ENCODE data around the gene GTF2F1.
"Not testable (repeated sequence)": the region's sequence is repeated elsewhere in the genome, so short reads cannot be mapped to it uniquely, and the experiment has no call there.

Gene GTF2F1

DNA sequence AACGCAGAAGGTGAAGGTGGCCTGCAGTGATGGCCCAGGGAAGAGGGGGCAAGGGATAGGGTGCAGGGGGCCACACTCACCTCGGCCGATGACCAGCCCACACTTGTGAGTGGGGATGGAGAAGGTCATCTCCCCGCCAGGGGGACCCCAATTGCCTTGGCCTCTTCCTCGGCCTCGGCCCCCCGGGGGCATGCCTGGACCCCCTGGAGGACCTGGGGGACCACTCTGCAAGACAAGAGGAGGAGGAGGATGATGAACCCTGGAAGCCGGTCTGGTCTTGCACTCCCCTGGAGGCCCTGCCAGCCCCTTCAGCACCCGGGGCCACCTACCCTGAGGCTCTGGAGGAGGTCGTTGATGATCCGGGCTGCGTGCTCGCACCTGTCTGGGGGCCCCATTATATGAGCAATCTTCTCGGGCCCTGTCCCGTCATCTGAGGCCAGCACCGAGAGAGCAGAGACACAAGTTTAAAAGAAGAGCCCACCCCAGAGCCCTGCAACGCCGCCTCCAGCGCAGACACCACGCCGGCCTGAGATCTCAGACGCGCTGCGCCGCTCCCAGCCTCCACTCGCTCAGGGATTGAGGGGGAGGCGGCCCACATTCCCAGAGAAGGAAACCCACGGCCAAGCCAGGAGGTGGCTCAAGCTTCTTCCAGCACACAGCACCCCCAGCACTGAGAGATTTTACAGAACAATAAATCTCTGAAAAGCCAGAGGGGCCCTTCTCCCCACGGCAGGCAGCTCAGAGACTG is 23.9 kb upstream of the GTF2F1 start:
- FAIRE-seq = no peak

GRCh38 chr19:6415591-6416190 is 22.7 kb upstream of the GTF2F1 start:
- no peak for FAIRE-seq

- no peak for FAIRE-seq
Measured at GRCh38 chr19:6414793-6415590, 22.0 kb upstream of the GTF2F1 start.

- FAIRE-seq = no peak
Measured at GRCh38 chr19:6413721-6414643, 21.0 kb upstream of the GTF2F1 start.

DNA sequence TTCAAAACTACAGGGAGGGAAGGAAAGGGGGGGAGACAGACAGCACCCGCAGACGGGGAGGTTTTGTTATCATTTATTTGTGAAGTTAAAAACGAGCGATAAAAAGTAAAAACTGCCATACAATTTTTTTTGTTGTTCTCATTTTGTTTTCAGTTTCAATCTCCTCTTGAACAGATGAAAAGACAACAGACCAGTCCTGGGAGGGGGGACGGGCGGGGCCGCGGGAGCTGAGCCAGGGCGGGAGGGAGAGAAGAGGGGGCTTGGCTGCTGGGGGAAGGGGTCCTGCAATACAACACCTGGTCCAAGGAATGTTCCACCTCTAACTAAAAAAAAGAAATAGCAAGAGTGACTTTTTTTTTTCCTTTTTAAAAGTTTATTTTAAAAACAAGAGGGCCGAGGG is 20.3 kb upstream of the GTF2F1 start:
- FAIRE-seq = no peak

DNA sequence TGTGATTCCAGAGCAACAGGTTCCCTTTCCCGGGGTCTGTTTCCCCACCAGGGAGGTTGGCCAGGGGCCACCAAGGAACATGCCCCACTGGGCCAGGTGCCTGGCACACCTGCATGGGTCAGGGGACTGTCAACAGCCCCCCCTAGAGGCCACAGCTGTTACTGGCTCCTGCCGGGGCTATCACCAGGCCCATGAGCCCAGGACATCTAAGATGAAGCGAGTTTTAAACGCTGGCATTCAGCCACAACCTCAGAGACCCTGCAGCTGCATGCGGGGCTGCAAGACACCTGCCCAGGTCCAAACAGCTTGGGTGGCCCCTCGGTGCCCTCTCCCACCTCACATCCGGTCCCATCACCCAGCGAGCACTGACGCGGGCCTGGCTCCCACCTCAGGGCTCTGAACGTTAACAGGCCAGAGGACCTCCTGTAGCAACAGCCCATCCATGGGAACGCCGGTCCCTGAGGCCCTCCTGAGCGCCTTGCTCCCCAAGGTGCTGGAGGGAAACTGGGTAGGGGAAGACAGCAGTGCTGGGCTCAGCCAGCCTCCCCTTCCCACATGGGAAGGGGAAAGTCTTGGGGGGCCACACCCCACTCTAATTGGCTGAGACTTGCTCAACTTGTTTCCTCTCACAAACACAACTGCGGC is 19.6 kb upstream of the GTF2F1 start:
- no peak for FAIRE-seq

GRCh38 chr19:6412061-6412446 is 19.1 kb upstream of the GTF2F1 start:
- no peak for FAIRE-seq

DNA sequence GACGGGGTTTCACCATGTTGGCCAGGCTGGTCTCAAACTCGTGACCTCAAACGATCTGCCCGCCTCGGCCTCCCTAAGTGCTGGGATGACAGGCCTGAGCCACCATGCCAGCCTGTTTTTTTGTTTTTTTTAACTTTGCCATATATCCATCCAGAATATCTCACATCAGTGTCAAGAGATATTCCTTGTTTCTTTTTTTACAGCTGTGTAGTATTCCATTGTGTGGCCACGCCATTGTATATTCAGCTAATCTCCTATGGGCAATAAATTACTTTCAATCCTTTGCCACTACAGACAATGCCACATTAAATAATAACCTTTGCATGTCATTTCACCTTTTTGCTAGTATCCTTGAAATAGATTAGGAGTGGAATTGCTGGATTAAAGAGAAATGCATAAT is 16.4 kb upstream of the GTF2F1 start:
- no peak for FAIRE-seq

- no peak for FAIRE-seq
Measured at GRCh38 chr19:6406401-6406800, 13.4 kb upstream of the GTF2F1 start.

DNA sequence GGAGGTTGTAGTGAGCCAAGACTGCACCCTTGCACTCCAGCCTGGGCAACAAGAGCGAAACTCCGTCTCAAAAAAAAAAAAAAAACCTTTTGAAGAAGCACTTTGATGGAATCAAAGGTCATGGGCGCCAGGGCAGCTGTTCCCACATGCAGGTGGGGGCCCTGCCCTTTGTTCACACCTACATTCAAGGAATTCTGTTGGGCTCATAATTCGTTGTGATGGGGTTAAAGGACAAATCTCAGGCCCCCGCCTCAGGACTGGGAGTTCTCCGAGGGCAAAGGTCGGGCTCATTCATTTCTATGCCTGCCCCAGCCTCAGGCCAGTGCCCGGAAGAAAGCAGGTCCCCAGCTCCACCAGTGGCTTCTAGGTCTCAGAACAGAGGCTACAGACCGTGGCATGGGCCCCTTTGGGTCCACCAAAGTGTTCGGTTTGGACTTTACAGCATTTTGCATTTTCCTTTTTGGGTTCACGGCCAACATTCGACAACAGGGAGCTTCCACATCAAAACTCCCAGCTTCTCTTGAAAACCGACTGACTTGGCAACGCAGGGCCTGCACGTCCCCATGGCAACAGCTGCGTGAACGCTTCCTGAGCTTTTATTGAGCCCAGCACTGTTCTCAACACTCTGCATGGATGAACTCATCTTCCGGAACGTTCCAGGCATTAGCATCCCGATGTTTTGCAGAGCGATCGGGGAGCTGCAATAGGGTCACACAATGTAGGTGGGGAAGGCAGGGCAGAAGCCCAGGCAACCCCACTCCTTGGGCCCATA is 10.1 kb upstream of the GTF2F1 start:
- FAIRE-seq = no peak

DNA sequence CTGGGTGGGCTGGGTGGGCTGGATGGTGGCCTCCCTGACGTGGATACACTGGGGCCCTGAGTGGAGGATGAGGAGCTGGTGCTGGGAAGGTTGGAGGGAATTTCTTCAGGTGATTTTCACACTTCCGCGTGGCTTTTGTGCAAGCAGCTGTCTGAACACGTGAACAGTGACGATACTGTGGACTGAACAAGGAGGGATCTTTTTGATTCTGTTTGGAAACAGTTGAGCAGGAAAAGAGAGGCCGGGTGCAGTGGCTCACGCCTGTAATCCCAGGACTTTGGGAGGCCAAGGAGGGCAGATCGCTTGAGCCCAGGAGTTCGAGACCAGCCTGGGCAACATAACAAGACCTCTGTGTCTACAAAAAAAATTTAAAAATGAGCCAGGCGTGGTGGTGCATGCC is 9.1 kb upstream of the GTF2F1 start:
- no peak for FAIRE-seq

GRCh38 chr19:6400062-6400944 is 7.3 kb upstream of the GTF2F1 start:
- not testable (repeated sequence) for FAIRE-seq

GRCh38 chr19:6396305-6396704 is 3.3 kb upstream of the GTF2F1 start:
- no peak for FAIRE-seq

DNA sequence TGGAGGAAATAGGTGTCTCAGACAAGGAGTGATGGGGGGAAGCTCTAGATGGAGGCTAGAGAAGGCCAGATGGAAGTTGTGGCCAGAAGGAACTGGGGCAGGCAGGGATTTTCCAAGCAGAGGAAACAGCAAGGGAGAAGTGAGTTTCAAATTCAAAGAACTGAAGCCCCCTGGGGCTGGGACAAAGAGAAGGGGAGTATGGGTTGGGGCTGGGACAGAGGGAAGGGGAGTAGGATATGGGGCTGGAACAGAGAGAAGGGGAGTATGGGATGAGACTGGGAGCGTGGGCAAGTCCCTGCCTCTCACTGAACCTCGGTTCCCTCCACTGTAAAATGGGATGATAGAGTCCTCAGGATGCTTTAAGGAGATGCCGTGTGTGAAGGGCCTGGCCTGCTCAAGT is 1.9 kb upstream of the GTF2F1 start:
- FAIRE-seq = no peak

DNA sequence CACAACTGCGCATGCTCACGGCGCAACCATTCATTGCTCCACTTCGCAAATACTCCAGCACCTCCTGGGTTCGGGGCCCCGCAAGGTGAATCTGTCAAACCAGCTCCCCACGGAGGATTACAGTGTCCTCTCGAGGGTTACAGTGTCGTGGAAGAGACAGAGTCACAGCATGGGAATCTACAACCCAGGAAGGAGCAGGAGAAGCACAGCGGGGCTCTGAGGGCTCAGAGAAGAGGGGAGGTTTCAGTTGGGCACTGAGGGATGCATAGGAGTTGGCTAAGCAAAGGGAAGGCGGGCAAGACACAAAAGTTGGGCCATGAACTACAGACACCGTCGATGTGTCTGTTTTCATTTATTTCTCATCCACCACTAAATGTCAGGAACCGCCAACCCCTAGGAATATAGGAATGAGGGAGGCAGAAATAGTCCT is 1.0 kb upstream of the GTF2F1 start:
- no peak for FAIRE-seq

DNA sequence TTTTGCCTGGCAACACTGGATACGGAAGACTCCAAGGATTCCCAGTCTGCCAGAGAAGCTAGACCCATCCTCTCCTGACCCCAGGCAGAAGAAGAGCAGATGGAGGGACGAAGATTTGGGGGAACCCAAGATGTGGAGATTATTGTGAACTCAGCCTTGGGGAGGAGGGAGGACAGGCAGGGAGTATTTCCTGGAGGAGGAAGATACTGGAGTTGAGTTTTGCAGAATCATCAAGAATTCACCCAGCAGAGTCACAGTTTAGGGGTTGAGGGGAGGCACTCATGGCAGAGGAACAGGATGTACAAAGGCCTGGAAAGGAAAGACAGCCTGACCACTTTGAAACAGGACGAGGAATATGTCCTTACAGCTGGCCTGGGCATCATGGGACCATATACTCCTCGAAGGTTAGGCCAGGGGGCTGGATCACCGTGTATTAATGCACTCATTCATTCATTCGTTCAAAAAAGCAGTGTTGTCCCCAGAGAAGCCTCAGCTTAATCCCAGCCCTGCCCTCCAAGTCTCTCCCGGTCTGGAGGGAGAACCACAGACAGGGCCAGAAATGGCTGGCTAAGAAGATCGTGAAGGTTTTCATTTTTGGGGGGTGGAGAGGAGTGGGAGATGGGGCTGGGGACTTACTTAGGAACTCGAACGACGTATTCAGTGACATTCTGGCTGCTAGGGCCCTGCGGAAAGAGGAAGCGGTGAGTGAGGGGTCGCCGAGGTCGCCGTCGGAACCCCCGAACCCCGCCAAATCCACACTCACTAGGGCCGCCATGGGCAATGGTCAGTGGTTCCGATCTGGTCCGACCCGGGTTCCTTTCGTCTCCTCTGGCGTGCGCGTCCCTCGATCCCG is 517 bp downstream of the GTF2F1 start:
- FAIRE-seq = no peak

- FAIRE-seq = no peak
Measured at GRCh38 chr19:6387372-6387771, 5.6 kb downstream of the GTF2F1 start.

DNA sequence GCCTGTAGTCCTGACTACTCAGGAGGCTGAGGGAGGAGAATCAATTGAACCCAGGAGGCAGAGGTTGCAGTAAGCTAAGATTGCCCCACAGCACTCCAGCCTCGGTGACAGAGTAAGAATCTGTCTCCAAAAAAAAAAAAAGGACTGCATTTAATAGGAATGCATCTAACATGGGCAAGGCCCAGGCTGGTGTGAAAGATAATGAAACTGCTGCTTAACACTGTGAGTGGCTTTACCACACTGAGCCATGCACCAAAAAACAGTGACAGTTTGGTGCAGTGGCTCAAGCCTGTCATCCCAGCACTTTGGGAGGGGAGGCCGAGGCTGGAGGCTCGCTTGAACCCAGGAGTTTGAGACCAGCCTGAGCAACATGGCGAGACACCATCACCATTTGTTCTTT is 8.6 kb downstream of the GTF2F1 start:
- no peak for FAIRE-seq

- FAIRE-seq = no peak
Measured at GRCh38 chr19:6383188-6383587, 9.8 kb downstream of the GTF2F1 start.
